Stomach (tissue), 9 donors: ENCODE results near the gene NAT10. TPM values are rescaled to one million over a fixed set of nuclear protein-coding genes. Genes with fewer than 3 reads are reported as not detected.
"Not testable (repeated sequence)": the region's sequence is repeated elsewhere in the genome, so short reads cannot be mapped to it uniquely, and the experiment has no call there.

Experiments used
- DNase-seq, 2 donors: peaks; one replicate each; pipeline versions ENCODE4 v3.0.0 to v3.0.0-alpha.2; 2013 to 2019
- H3K27ac ChIP-seq, 5 donors: fragments of 200-600 bp in 4 of 5; sonication (generic) in 4 of 5; one replicate each; pipeline ENCODE4 v1.5.1; 2013 to 2019; ENCODE audit warnings: mild to moderate bottlenecking in 1 of 5, moderate library complexity in 1 of 5
- H3K27me3 ChIP-seq, 3 donors: fragments of 200-600 bp; sonication (generic); one replicate each; pipeline ENCODE4 v1.5.1; 2017 to 2019; ENCODE audit warnings: mixed run types in 1 of 3
- H3K36me3 ChIP-seq, 4 donors: fragments of 200-600 bp; sonication (generic); 1 replicate in 3 of 4; 2 replicates in 1 of 4; pipeline ENCODE4 v1.5.1; 2016 to 2019
- H3K4me1 ChIP-seq, 4 donors: fragments of 200-600 bp; sonication (generic); one replicate each; pipeline ENCODE4 v1.5.1; 2016 to 2019
- H3K4me3 ChIP-seq, 4 donors: fragments of 200-600 bp; sonication (generic) in 3 of 4; one replicate each; pipeline ENCODE4 v1.5.1; 2016 to 2019; ENCODE audit warnings: mild to moderate bottlenecking in 1 of 4
- H3K9me3 ChIP-seq, 4 donors: fragments of 200-600 bp; sonication (generic); one replicate each; pipeline ENCODE4 v1.5.1; 2016 to 2019
- CTCF ChIP-seq, 7 experiments: fragments of 450-650 bp in 4 of 7; fragments of 200-600 bp in 3 of 7; sonication (generic) in 3 of 7; IDR thresholded peaks; one replicate each; pipeline ENCODE4 v1.5.1; 2016 to 2019; ENCODE audit warnings: antibody characterized with exemption in 7 of 7, control low read depth in 2 of 7, mild to moderate bottlenecking in 1 of 7
- EP300 ChIP-seq: sonication (generic); formaldehyde crosslinking; IDR thresholded peaks from one replicate; pipeline ENCODE4 v1.6.1; 2017; ENCODE audit warnings: antibody characterized with exemption
- POLR2A ChIP-seq, 4 donors: fragments of 450-650 bp; IDR thresholded peaks; one replicate each; pipeline ENCODE4 v1.6.1; 2016; ENCODE audit warnings: antibody characterized with exemption in 4 of 4, control low read depth in 2 of 4, mild to moderate bottlenecking in 1 of 4, moderate library complexity in 1 of 4
- POLR2AphosphoS5 ChIP-seq, 3 donors: sonication (generic); formaldehyde crosslinking; IDR thresholded peaks; one replicate each; pipeline ENCODE4 v1.6.1; 2016; ENCODE audit warnings: antibody characterized with exemption in 3 of 3
- WGBS, 5 donors: extraction: QIAGEN DNeasy Blood & Tissue Kit in 3 of 5; methylation state at CpG; one replicate each; pipeline versions ENCODE4 v1.1.5 to v1.1.7; 2013 to 2018; 5-methylcytosine and 5-hydroxymethylcytosine counted together
- intact Hi-C: fragments of 100-400 bp; cut with DNase I; formaldehyde crosslinking; loops from one replicate; pipeline ENCODE4 v1.15.1; 2023; ENCODE audit warnings: low total_unique reads
- polyA plus RNA-seq, 3 donors: library from polyadenylated mRNA; stranded (reverse); fragments of 200-250 nt; gene quantifications; one replicate each; pipeline ENCODE4 v1.2.3, GENCODE V29; 2013
- total RNA-seq, 5 donors: library from RNA; depleted of rRNA; stranded (reverse); fragments of >200 nt; gene quantifications; one replicate each; pipeline versions ENCODE4 v1.1.0 to v1.2.3, GENCODE V29; 2014 to 2016
- donor health status: healthy with polysubstance abuse.
- donor health status: Bipolar disorder and iron deficiency.
- donor health status: healthy.

NAT10 gene
- total and polyA plus RNA-seq, 8 donors = 13.0 to 245 (median 25.2) TPM

- intact Hi-C loops = no loop called here
- DNase-seq = no peak
- Histone ChIP-seq H3K9me3 (no peaks in the 10 kb centered on the region), H3K4me3 (no peak overlapping the region), H3K27me3 (no peaks in the 10 kb centered on the region), H3K36me3 (peaks cover 7 to 35% (median 22%) of the 10 kb centered on the region in 4 donors), H3K4me1 (peaks cover 19 to 89% (median 52%) of the 10 kb centered on the region in 4 donors), H3K27ac (no peak overlapping the region)
- WGBS, 5 donors = 72 to 80% (median 78%) methylated on average over 2 of the region's 2 CpGs
- no peak for TF ChIP-seq POLR2A (IDR thresholded peaks at IDR 0.05)
- no peak for TF ChIP-seq EP300
- no peak for TF ChIP-seq POLR2AphosphoS5 (IDR thresholded peaks at IDR 0.05)
- no peak for TF ChIP-seq CTCF (IDR thresholded peaks at IDR 0.05)
These were observed 41.1 kb upstream of the NAT10 start for GRCh38 chr11:34064291-34064690.

GRCh38 chr11:34065505-34066203, 39.8 kb upstream of the NAT10 start:
- DNase-seq = no peak
- H3K4me3 ChIP-seq = no peak overlapping the region
- no peaks in the 10 kb centered on the region for H3K27me3 ChIP-seq
- no peaks in the 10 kb centered on the region for H3K9me3 ChIP-seq
- WGBS, 5 donors = 74 to 90% (median 88%) methylated on average over 6 of the region's 6 CpGs
- TF ChIP-seq POLR2A (IDR thresholded peaks at IDR 0.05) (no peak), CTCF (IDR thresholded peaks at IDR 0.05) (peak in 1 of 7 experiments; percentile 10)
- H3K36me3 ChIP-seq = peaks cover 7 to 32% (median 18%) of the 10 kb centered on the region in 4 donors
- H3K27ac ChIP-seq = no peak overlapping the region
- peaks cover 19 to 89% (median 57%) of the 10 kb centered on the region in 4 donors for H3K4me1 ChIP-seq
- intact Hi-C loops = no loop called here

DNA sequence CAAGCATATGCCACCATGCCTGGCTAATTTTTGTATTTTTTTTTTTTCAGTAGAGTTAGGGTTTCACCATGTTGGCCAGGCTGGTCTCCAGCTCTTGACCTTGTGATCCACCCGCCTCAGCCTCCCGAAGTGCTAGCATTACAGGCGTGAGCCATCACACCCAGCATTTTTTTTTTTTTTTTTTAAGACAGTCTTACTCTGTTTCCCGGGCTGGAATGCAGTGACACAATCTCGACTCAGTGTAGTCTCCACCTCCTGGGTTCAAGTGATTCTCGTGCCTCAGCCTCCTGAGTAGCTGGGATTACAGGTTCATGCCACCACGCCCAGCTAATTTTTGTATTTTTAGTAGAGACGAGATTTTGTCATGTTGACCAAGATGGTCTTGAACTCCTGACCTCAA, 38.7 kb upstream of the NAT10 start:
- DNase-seq, H3K27ac ChIP-seq, intact Hi-C loops, H3K27me3 ChIP-seq, H3K4me3 ChIP-seq, H3K9me3 ChIP-seq: not testable (repeated sequence)
- 89 to 93% (median 90%) methylated on average over 8 of the region's 8 CpGs for WGBS, 5 donors
- peaks cover 19 to 90% (median 62%) of the 10 kb centered on the region in 4 donors for H3K4me1 ChIP-seq
- peaks cover 1 to 27% (median 15%) of the 10 kb centered on the region in 4 donors for H3K36me3 ChIP-seq

DNA sequence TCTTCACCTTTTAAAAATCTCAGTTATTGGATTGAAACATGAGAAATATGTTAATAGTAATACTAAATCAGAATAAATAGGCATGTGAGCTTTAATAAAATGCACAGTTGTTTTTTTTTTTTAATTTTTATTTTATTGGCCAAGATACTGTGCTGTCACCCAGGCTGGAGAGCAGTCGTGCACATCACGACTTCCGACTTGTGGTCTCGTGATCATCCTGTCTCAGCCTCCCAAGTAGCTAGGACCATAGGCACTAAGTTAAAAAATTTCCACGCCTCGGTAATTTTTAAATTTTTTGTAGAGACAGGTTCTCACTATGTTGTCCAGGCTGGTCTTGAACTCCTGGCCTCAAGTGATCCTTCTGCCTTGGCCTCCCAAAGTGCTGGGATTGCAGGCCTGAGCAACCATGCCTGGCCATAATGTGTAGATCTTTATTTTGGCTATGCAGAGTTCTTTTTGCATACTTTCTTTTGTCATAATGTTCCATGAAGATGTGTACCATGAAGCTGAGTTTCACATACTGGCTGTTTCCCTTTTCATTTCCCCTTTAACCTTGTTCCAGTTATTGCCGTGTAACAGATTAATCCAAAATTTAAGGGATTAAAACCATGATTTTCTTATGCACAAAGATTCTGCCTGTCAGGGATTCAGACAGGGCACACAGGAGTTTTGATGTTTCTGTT, 37.9 kb upstream of the NAT10 start:
- peak overlapping the region in 1 of 5 donors; percentile 15 for H3K27ac ChIP-seq
- peaks cover 0 to 30% (median 19%) of the 10 kb centered on the region in 4 donors for H3K36me3 ChIP-seq
- intact Hi-C loops = no loop called here
- WGBS, 5 donors = 85 to 91% (median 86%) methylated on average over 7 of the region's 7 CpGs
- H3K9me3 ChIP-seq = no peaks in the 10 kb centered on the region
- no peaks in the 10 kb centered on the region for H3K27me3 ChIP-seq
- no peak for TF ChIP-seq CTCF (IDR thresholded peaks at IDR 0.05)
- TF ChIP-seq POLR2AphosphoS5 (IDR thresholded peaks at IDR 0.05) = no peak
- no peak for TF ChIP-seq POLR2A (IDR thresholded peaks at IDR 0.05)
- TF ChIP-seq EP300 = no peak
- no peak overlapping the region for H3K4me3 ChIP-seq
- DNase-seq = no peak
- peaks cover 19 to 97% (median 62%) of the 10 kb centered on the region in 4 donors for H3K4me1 ChIP-seq
